Medulla oblongata (tissue), 1 donor: ENCODE results near the gene FAM83G.

ENCODE experiments used
- DNase-seq: peaks from one replicate; pipeline ENCODE4 v3.0.0-alpha.2; 2015; ENCODE audit errors: extremely low spot score

The FAM83G gene

DNA sequence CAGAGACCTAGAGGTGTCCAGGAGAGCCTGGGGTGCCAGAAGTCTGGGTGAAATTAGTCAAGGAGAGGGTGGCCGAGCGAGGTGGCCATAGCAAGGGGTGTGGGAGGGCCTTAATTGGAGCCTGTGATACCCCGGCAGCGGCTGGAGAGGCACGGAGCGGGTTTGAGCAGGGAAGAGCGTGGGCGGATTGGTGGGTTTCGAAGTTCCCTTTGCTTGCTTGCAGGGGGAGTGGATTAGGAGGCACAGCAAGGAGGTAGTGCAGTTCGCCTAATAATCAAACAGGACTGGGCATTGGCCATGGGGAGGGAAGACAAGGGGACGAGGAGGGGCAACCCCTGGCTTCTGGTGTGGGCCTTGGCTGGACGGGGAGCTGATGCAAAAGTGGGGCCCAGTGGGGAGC, 5.4 kb upstream of the FAM83G start:
- no peak for DNase-seq

DNA sequence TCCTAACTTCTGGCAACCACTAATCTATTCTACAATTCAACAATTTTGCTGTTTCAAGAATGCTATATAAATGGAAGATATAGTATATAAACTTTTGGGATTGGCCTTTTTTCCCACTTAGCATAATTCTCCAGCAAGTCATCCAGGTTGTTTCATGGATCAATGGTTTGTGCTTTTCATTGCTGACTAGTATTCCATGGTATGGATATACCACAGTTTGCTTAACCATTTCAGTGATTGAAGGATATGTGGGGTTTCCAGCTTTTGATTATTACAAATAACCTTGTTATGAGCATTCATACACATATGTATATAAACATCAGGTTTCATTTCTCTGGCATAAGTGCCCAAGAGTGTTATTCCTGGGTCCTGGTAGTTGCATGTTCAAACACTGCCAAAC, 2.1 kb upstream of the FAM83G start:
- DNase-seq, result no peak

DNA sequence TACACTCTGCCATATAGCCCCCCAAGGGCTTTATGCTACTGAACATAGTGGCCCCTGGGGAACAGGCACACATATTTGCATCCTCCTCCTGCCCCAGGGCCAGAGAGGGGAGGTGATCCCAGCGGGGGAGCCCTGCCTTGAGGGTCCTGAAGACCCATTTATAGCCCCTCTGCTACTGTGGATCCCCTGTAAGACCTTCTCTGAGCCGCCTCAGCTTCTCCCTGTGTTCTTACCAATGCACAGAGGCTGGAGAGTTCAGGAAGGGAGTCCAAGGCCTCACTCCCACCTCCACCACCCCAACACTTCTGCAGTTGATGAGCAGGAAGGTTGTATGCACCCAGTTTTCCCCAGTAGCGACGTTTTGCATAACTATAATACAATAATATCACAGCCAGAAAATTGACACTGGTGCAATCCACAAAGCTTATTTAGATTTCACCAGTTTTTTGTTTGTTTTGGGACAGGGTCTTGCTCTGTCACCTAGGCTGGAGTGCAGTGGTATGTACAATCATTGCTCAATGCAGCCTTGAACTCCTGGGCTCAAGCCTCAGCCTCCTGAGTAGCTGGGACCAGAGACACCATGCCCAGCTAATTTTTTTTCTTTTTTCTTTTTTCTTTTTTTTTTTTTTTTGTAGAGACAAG, 1.3 kb upstream of the FAM83G start:
- no peak for DNase-seq

DNA sequence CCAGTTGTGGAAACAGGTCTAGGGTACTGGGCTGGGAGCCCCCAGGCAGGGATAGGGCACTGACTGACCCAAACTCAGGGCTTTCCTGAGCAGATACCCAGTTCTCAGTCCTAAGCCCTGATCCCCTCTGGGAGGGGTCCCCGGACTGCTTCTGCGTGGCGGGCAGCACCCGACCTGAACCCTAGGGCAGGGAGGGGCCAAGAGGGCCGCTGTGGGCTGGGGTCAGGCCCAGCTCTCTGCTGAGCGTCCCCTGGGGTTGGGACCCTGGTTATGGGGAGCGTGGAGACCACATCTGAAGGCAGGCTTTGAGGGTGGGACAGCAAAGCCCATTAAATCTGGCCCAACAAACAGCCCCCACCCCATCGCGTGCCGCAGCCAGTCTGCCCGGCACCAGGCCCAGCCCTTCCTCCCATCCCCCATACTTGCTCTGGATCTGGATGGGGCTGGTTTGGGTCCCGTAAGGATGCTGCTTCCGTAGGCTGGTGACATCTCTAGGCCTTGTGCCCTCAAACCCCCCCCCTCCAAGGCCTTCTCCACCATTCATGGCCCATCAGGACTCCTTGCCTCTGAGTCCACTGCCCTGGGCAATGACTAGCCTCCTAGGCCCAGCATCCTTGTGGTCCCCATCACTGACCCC, 691 bp upstream of the FAM83G start:
- DNase-seq, result no peak

DNA sequence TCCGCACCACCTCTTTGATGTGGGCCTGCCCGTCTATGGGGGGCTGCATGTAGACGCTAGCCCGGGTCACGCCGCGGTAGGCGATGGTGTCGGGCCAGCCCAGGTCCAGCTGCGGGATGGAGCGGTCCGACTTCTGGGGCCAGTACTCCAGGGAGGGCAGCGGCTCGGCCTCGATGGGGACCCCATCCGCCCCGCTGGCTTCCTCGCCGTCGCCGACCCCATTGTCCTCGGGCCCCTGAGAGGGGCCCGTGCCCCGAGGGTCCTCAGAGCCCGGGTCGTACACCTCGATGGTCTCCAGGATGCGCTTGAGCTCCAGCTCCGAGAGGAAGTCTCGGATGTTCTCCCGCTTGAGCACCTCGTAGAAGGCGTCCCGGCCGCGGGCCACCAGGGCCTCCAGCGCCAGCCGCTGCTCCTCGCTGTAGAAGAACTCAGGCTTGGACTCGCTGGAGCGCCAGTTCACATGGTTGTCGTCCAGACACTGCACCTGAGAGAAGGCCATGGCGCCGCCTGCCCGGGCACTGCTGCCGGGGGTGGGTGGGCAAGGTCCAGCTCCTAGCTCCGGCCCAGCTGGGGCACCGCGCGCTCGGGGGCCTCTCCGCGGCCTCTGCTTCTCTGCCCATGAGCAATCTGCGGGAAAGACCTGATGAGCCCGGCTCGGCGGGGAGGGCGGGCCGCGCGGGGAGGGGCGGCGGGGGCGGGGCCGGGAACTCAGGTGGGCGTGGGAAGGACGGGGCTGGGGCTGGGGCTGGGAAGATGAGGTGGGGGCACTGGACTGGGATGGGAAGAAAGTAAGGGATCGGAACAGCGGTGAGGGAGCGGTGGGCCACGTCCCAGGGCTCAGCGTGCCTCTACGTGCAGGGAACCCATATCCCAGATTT, 782 bp downstream of the FAM83G start:
- DNase-seq, result no peak

DNA sequence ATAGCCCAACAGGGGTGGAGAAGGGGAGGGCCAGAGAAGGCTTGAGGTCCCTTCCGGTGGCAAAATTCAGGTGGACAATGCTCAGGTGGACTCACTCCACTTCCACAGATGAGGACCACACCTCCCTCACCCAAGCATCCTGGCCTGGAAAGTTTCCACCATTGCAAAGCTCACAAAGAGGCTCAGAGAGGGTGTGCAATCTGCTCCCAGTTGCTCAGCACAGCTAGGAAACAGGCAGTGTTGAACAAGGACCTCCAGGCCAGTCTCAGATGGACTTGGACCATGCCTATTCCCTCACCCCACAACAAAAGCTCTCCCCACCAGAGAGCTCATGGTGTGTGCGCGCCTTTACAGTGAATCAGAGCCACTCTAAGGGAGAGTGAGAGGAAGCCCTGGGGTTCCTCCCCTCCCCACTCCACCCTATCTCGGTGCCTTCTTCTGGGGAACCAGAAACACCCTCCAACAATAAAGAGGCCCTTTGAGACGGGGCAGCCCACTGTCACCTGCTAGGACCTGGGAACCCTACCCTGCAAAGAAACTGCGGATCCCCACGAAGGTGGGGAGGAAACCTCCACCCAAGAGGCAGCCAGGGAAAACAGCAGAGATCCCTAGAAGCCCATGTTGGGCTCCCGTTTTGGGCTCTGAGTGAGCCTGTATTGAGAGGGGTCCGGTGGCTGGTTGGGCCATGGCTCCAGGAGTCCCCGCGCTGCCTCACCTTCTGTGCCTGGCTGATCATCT, 1.6 kb downstream of the FAM83G start:
- DNase-seq, result no peak

DNA sequence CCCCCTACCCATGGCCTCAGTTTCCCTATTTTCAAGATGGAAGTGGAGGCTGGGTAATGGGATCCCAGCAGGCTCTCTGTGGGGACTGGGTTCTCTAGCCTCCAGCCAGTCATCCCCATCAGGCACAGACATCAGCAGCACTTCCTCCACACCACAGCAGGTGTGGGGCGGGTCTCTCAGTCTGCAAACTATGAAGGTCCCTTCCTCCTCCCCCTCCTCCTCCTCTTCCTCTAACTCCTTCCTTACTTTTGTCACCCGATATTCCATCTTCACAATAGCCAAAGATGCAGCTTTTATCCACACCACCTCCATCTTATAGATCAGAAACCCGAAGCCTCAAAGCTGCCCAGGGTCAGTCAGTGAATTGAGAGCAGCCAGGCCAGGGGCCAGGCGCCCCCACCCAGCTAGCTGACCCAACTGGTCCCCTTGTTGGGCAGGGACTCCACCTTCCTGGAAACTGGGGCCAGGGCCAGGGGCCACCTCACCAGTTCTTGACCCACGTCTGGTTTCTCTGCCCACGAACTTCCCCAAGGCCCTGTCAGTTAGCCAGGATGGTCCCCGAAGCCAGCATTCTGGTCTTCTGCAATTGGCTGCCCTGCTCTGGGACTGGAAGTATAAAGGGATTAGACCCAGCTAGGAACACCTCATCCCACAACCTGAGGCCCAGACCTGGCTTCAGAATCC, 2.5 kb downstream of the FAM83G start:
- no peak for DNase-seq

DNA sequence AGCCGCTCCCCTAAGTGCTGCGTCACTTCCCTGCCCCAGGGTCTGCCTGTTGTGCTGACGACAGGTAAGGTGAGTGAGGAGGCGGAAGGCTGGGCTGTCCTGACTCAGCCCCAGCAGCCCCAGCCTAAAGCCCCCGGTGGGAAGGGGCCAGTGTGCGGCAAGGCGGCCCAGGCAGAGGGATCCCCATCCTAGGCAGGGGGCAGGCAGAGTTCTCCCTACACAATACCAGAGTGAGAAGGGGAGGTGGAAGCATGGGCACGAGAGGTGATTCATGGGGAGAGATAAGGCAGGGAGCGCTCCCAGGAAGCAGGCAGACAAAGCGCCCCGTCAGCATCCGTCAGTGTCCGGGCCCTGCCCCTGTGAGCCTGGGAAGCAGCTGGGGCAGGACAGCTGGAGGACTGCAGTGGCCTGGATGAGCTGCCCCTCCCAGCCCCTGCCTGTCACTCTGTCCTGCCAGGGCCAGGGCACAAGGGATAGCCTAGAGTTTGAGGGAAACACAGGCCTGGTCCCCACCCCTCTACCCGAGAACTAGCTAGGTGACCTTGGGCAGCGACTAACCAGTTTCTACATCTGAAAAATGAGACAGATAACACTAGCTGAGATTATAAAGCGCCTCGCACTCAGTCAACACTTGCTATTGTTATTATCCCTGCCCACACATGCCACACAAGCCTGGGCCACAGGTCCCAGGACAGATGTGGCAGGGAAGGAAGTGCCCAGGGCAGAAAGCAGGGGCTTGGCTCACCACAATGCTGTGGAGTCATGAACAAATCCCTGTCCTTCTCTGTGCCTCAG, 3.8 kb downstream of the FAM83G start:
- no peak for DNase-seq

DNA sequence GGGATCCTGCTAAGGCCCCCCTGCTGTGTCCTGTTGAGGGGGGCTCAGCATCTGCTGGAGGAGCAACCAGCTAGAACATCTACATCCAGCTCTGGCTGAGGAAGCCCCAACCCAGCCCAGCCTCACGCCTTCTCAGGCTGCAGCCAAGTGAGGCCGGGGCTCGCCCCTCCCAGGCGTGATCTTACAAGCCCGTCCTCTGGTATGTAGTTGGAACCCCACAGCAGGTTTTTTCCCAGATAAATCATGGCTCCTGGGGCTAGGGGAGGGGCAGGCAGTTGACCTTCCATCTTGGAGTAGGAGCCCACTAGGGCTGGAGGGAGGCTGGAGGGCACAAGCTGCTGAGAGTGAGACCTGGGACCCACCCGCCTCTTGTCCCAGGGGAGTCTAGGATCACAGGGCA, 4.7 kb downstream of the FAM83G start:
- no peak for DNase-seq

DNA sequence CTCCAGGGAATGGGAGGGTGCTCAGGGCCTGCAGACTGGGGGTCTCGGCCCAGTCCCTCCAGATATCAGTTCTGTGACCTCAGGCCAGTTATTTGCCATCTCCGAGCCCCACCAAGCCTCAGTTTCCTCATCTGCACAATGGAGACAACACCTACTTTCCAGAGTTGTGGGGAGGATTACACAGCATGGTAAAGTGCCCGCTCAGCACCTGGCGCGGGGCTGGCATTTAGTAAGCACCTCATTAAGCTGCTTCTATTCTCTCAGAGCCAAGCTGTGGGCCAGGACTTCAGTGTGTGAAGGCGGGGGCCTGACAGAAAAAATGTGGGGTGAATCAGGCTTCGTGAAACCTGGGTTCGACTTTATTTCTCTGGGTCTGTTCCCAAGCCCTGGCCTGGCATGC, 5.2 kb downstream of the FAM83G start:
- DNase-seq, result no peak

DNA sequence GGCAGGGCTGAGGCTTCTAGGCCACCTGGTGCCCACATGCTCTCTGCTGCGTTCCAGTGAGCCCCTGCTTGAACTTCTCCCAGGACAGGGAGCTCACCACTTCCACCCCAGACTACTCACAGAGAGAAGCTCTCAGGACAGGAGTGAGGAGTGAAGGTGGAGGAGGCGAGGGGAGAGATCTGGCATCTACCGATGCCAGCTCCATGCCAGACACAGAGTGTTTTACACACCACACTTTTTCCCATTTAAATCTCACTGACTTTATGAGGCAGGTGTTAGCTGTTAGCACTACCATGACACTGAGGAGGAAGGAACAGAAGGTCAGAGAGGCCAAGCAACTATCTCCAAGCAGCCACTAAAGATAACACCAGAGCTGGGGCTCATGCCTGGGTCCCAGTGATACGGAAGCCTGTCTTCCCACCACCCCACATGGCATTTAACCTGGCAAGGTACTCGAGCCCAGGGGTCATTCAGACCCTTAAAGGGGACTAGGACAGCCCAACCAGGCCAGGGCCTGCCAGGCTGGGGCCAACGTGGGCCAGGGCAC, 6.8 kb downstream of the FAM83G start:
- no peak for DNase-seq

DNA sequence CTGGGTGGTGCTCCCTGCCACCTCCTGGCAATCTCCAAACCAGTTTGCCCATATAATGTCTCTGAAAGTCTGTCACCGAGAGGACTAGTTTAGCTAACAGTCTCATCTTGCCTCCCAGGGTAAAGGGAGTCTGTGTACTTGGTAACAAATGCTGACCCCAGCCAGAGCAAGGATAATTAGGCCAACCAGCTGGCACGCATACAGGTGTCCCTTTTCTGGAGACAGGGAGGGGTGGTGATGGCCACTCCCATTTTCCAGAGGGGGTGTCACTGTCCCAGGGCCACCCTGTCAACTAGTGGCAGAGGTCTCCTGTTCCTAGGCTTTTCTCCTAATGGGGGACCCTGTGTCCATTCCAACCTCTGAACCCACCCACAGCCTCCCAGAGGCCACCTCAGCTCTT, 8.1 kb downstream of the FAM83G start:
- DNase-seq, result no peak

DNA sequence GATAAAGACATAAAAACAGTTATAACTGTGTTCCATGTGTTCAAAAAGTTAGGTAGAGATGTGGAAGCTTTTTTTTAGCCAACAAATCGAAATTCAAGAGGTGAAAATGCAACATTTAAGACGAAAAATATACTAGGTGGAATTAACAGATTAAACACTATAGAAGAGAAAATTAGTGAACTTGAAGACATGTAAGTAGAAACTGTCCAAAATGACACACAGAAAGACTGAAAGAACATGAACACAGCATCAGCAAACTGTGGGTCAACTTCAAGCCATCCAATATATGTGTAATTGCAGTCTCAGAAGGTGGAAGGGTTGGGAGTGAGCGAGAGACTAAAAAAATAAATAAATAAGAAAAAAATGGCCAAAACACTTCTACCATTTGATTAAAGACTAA, 9.3 kb downstream of the FAM83G start:
- no peak for DNase-seq

DNA sequence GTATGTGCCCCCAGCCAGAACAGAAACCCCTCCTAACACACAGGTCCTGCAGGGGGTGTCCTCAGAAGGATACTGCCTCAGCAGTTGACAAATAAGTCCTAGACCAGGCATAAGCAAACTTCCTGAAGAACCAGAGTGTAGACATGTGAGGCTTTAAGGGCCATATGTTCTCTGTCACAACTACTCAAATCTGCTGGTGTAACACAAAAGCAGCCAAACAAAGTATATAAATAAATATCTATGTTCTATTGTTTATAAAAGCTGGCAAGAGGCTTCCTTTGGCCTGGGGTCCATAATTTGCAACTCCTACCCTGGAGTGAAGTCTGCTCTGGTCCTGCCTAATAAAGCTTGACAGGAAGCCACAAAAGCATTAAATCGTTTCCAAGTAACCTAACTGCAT, 9.9 kb downstream of the FAM83G start:
- DNase-seq, result no peak

DNA sequence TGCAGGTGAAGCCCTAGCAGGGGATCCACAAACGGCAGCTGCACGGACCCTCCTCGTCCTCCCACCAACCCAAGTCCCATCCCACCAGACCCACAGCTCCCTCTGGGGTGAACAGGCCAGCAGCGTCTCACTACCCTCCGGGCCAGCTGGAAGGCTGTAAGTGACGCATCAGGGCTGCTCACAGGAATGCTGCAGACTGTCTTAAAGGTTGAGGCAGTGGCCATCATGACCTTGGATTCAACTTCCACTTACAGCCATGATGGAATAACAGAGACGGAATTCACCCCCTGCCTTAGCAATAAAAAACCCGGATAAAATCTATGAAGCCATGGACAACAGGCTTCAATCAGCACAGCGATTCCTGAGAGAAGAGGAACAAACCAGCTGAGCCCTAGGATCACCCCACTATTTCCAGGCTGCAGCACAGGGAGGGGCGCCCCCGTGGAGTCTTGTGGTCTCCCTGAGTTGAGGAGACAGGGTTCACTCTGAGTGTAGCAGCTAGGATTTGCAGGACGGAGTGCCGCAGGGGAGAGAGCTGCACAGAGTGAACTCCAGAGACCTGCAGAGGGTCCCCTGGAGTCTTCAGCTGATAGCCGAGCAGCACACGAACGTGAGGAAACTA, 10.5 kb downstream of the FAM83G start:
- no peak for DNase-seq

DNA sequence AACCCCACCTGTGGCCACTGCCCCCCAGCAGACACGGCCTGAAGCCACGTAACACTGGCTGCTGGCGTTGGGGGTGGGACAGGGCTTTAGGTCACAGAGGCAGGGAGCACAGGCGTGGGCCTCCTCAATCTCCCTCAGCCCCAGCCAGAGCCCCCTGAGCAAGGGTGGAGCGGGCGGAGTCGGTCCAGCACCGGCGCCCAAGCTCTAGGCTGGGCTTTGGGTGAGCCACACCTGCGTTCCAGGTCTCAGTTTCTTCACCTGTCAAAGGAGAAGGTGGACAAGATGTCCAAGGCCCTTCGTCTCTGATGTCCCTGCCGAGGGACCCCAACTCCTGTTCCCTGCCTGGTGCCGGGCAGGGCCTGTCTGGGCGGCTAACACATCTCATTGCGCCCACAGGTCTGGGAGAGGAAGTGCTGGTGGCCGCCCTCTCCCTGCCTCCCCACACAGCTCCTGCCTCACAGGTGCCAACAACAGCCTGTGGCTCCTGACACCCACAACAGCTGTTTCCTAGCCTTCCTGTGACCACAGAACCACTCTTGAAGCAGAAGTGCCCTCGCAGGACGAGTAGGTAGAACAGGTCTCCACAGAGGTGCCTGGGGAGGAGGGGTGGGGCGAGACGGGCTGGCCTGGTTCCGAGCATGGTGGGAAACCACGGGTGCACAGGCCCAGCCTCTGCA, 12.0 kb downstream of the FAM83G start:
- no peak for DNase-seq

DNA sequence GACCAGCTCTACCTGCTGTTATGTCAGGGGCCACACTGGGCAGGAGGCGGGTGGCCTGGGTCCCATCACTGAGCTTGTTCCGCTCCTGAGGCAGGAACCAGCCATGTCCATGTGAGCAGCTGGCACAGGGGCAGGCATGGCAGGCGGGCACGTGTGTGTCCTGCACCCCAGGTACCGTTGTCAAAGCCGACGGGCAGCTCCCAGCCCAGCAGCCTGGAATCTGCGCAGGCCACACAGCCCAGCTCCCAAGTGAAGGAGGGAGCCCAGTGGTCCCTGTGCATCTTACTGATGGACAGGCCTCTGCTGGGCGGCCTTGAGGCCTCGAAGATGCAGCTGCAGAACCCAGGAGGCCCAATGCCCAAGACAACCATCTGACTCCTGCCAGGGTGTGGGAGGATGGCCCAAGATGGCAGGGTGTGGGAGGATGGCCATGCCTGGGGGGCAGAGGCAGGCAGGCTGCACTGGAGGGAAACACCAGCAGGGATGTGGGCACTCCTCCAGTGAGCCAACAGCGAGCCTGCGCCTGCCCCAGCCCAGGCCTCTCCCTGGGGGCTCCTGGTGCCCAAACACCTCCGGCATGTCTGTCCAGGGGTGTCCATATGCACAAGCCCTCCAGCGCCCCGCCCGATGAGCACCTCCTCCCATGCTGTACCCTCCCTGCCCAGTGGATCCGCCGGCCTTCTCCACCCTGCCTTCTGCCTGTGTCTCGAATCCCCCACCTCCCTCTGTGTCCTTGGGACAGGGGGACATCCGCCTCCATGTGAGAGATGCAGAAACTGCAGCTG, 12.8 kb downstream of the FAM83G start:
- DNase-seq, result no peak

DNA sequence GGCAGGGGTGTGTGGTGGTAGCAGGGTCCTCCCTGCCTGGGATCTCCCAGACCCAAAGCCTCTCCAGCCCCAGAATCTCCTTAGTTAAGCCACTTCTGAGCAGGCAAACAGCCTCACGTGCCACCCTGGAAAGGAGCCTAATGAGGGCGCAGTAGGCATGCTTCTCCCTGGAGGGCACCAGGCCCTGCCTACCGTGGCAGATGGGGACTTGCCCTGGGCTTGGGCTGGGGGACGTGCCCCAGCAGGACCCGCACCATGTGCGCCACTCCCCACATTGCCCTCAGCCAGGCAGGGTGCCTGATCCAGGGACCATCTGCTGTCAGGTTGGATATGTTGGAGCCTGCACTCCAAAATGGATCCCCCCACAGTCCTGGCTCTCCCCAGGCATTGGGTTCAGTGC, 14.2 kb downstream of the FAM83G start:
- DNase-seq, result no peak
